ENCODE measurements around the gene PAWR.
"Not testable (repeated sequence)": the region's sequence is repeated elsewhere in the genome, so short reads cannot be mapped to it uniquely, and the experiment has no call there.

The PAWR gene

GRCh38 chr12:79646843-79647242 lies 43.9 kb downstream of the PAWR start:
- not testable (repeated sequence) for DNase-seq (ENCODE audit: low read depth in 2 of 2)

- DNase-seq (ENCODE audit: low read depth in 2 of 2): no peak
These were observed 45.5 kb downstream of the PAWR start for GRCh38 chr12:79645235-79645630.

GRCh38 chr12:79644274-79645234 lies 46.2 kb downstream of the PAWR start:
- DNase-seq (ENCODE audit: low read depth in 2 of 2): no peak

GRCh38 chr12:79643821-79644220 lies 46.9 kb downstream of the PAWR start:
- DNase-seq (ENCODE audit: low read depth in 2 of 2): no peak

- DNase-seq (ENCODE audit: low read depth in 2 of 2): no peak
These were observed 52.3 kb downstream of the PAWR start for GRCh38 chr12:79638490-79638889.

GRCh38 chr12:79637093-79637492 lies 53.7 kb downstream of the PAWR start:
- no peak for DNase-seq (ENCODE audit: low read depth in 2 of 2)

GRCh38 chr12:79635676-79636075 lies 55.1 kb downstream of the PAWR start:
- no peak for DNase-seq (ENCODE audit: low read depth in 2 of 2)

GRCh38 chr12:79634957-79635471 lies 55.8 kb downstream of the PAWR start:
- no peak for DNase-seq (ENCODE audit: low read depth in 2 of 2)

- DNase-seq (ENCODE audit: low read depth in 2 of 2): no peak
These were observed 61.2 kb downstream of the PAWR start for GRCh38 chr12:79629561-79629960.

- not testable (repeated sequence) for DNase-seq (ENCODE audit: low read depth in 2 of 2)
These were observed 64.0 kb downstream of the PAWR start for GRCh38 chr12:79626735-79627134.

GRCh38 chr12:79624378-79624777 lies 66.4 kb downstream of the PAWR start:
- no peak for DNase-seq (ENCODE audit: low read depth in 2 of 2)

- no peak for DNase-seq (ENCODE audit: low read depth in 2 of 2)
These were observed 70.7 kb downstream of the PAWR start for GRCh38 chr12:79619872-79620562.

GRCh38 chr12:79618848-79619404 lies 71.8 kb downstream of the PAWR start:
- no peak for DNase-seq (ENCODE audit: low read depth in 2 of 2)

GRCh38 chr12:79617696-79618095 lies 73.1 kb downstream of the PAWR start:
- no peak for DNase-seq (ENCODE audit: low read depth in 2 of 2)

- no peak for DNase-seq (ENCODE audit: low read depth in 2 of 2)
These were observed 74.9 kb downstream of the PAWR start for GRCh38 chr12:79615596-79616560.

GRCh38 chr12:79614730-79615129 lies 76.0 kb downstream of the PAWR start:
- DNase-seq (ENCODE audit: low read depth in 2 of 2): no peak

GRCh38 chr12:79601908-79602307 lies 88.9 kb downstream of the PAWR start:
- no peak for DNase-seq (ENCODE audit: low read depth in 2 of 2)

GRCh38 chr12:79597910-79598309 lies 92.9 kb downstream of the PAWR start:
- DNase-seq (ENCODE audit: low read depth in 2 of 2): no peak

GRCh38 chr12:79596719-79597350 lies 93.9 kb downstream of the PAWR start:
- DNase-seq (ENCODE audit: low read depth in 2 of 2): no peak

GRCh38 chr12:79595273-79595672 lies 95.5 kb downstream of the PAWR start:
- no peak for DNase-seq (ENCODE audit: low read depth in 2 of 2)

- no peak for DNase-seq (ENCODE audit: low read depth in 2 of 2)
These were observed 97.9 kb downstream of the PAWR start for GRCh38 chr12:79592865-79593264.
